SK-N-SH treated with all-trans-retinoic acid at 6 μM for 48 hours (cell line): Measurements from ENCODE around the gene C10orf105.

Source experiments
- ARNTL ChIP-seq: fragments of 450-650 bp; formaldehyde crosslinking; IDR thresholded peaks from 2 replicates; pipeline ENCODE4 v1.5.0; 2020; ENCODE audit warnings: low read depth, mild to moderate bottlenecking, moderate library complexity, borderline replicate concordance
- OSR1 ChIP-seq: fragments of 250-450 bp; sonication (Bioruptor Pico); IDR thresholded peaks from 2 replicates; pipeline ENCODE4 v1.8.0; 2022; ENCODE audit warnings: moderate library complexity, mild to moderate bottlenecking, inconsistent platforms
- ZFP30 ChIP-seq: fragments of 450-650 bp; formaldehyde crosslinking; IDR thresholded peaks from 2 replicates; pipeline ENCODE4 v1.5.0; 2022; ENCODE audit warnings: mild to moderate bottlenecking, moderate library complexity
- ZNF70 ChIP-seq: fragments of 450-650 bp; formaldehyde crosslinking; IDR thresholded peaks from 2 replicates; pipeline ENCODE4 v1.5.0; 2020; ENCODE audit warnings: mild to moderate bottlenecking, moderate library complexity

GRCh38 chr10:71743089-71743838 lies 23.7 kb upstream of the C10orf105 start:
- TF ChIP-seq ARNTL (CRISPR knock-in tag) (no peak), OSR1 (CRISPR knock-in tag) (no peak), ZNF70 (CRISPR knock-in tag) (no peak), ZFP30 (CRISPR knock-in tag) (no peak)
